HK-2 (cell line): ENCODE measurements around the gene FBXW10B.
"Not testable (repeated sequence)": the region's sequence is repeated elsewhere in the genome, so short reads cannot be mapped to it uniquely, and the experiment has no call there.

Source experiments
- DNase-seq: peaks from one replicate; pipeline ENCODE4 v3.0.0-alpha.2; 2018; ENCODE audit not compliant: unreplicated experiment

FBXW10B gene

DNA sequence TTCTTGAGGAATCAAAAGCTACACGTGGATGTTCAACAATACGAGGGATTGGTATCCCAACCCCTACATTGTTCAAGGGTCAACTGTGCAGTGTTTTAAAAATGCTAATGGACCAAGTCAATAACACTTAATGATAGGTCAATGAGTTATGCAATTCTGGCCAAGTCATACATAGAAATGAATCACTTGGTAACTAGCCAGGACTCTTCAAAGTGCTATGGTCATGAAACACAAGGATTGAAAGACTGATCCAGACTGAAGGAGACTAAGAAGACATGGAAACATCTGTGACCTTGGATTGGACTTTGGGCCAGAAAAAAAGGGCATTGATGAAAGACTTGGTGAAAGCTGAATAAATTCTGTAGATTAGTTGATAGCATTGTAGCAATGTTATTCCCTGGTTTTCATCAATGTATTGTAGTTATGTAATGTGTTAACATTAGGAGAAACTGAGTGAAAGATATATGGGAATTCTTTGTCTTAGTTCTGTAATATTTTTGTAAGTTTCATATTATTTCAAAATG lies 11.5 kb upstream of the FBXW10B start:
- DNase-seq = not testable (repeated sequence)

DNA sequence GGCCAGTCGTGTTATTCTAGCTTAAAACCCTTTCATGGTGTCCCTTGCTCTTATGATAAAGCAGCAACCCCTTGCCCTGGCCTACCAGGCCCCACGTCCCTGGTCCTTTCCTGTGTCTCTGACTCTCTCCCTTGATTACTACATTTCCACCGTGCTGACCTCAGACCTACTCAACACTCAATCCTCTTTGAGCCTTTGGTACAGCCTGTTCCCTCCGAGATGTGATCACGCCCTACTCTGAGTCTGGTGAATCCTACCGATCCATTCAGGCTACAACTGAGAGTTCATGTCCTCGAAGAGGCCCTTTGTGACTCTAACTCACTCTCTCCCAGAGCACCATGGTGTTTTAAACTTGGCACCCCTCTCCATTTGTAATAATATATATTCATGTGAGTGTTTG lies 10.5 kb upstream of the FBXW10B start:
- not testable (repeated sequence) for DNase-seq

DNA sequence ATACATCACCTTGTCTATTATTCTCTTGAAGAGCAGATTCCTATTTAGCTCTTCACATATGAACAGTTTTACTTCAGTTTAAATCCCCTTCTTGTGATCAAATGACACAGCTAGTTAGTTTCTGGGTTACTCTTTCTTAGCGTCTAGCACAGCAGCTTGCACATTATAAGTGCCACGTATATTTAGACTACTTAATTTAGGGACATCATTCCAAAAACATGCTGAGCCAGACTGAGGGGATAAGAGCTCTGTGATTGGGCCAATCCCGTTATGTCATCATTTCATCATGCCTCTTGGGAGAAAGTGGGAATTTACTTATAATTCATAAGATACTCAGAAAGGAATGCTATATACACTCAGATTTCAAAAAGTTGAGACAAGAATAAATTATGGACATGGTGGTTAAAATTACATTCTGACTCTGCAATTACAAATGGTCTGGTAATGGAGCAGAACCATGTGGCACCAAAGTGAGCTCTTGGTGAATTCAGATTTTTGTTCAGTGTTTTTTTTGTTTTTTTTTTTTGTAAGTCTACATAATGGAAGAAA lies 4.2 kb upstream of the FBXW10B start:
- not testable (repeated sequence) for DNase-seq

DNA sequence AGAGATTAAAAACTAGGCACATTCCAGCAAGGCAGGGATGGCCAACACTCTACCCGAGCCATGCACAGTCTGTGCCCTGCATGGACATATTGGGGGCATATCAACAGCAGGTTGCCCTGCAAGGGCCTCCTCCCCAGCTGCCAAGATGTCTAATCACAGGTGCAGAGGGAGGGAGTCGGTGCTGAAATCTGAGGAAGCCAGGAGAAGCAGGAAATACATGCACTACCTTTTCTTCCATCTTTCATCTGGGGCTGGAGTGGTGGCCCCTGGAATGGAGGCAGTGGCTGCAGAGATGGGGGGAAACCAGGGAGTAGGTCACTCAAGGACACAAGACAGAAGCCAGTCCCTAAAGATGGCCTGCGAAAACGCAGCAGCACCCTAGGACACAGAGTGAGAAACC lies 3.8 kb upstream of the FBXW10B start:
- DNase-seq = not testable (repeated sequence)

DNA sequence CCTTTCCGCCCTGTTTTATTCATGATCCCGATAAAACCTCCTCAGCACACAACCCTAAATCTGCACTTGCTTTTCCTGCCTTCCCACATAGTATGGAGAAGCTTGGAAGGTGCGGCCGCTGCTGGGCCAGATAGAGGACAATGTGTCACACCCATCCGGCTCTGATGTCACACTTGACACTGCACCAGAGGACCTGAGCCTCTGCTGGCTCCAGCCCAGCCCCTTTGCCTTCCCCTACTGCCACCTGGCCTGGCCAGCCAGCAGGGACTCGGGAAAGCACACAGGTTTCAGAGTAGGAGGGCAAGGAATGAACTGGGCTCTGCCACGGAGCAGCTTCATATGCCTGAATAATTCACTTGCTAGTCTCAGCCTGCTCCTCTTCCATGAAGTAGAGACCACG lies 2.6 kb upstream of the FBXW10B start:
- DNase-seq = not testable (repeated sequence)

DNA sequence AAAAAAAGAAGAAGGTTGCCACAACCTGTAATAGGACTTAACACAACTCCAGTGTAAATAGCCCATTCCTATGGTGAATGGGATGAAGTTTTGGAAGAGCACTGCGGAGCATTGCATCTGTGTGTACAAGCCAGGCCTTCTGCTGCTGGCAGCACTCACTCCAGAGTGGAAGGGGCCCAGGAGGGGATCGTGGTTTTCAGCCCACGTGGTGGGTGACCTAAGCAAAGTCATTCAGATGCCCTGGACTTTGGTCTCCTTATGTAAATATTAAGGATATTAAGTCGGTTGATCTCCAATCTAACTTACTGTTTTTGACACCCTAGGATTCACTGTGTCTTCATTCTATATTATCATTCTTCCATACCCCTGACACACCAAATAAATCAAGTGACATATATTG lies 2.7 kb downstream of the FBXW10B start:
- not testable (repeated sequence) for DNase-seq

DNA sequence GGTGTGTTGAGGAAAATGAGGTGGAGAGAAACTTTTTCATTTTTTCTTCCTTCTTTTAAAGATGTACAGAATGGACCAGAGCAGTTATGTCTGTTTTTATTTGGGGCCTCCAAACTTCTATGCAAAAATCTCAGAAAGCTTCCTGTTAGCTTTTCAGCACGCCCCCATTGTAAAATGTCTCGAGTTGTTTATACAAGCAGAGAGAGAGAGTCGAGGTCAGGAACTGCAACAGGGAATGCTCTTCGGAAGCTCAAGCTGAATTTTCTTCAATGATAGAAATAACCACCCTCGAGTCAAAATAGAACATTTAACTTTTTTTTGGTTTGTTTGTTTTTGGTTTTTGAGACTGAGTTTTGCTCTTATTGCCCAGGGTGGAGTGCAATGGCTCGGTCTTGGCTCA lies 3.7 kb downstream of the FBXW10B start:
- DNase-seq = not testable (repeated sequence)

DNA sequence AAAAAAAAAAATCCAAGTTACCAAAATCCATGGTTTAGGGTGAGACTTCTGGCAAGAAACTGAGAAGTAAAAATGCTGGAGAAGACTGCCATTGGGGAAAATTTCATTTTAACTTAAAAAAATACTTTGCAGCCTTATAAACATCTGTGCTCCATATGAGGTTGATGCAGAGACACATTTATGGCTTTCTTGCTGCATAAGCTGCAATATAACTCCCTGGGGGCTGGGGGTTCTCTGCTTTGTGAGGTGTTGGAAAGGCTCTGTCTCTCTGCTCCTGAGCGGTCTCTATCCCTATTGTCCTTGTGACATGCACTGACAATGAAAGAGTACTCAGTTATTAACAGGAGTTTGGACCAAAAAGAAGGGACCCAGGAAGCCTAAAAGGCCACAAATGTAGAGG lies 6.4 kb downstream of the FBXW10B start:
- DNase-seq = not testable (repeated sequence)

DNA sequence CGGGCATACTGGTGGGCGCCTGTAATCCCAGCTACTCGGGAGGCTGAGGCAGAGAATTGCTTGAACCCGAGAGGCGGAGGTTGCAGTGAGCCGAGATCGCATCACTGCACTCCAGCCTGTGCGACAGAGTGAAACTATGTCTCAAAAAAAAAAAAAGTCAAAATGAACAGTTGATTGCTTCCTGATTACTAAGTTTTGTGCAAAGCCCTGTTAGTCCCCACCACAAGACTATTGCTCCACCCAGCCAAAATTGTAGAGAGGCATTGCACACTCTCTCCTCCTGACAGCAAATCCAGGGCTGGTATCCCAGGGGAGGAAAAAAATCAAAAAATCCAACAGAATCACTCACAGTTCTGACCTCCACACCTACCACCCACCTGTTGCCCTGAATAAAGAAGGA lies 26.5 kb downstream of the FBXW10B start:
- not testable (repeated sequence) for DNase-seq

DNA sequence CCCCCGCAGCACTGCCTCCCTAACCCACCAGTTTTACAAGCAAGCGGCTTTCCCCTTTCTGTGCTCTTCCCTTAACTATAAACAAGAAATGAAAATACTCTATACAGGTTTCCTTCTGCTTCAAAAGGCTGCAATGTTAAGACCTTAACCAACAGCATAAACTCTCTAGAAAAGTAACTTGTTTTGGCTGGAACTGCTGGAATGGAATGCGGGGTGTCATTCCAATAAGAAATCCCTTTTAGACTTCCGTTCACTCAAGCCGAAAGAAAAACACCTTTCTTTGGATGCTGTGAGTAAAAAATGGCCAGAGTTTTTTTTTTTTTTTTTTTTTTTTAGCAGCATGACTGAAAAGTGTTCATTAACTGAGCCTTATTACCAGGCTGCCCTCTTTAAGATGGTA lies 27.5 kb downstream of the FBXW10B start:
- not testable (repeated sequence) for DNase-seq

DNA sequence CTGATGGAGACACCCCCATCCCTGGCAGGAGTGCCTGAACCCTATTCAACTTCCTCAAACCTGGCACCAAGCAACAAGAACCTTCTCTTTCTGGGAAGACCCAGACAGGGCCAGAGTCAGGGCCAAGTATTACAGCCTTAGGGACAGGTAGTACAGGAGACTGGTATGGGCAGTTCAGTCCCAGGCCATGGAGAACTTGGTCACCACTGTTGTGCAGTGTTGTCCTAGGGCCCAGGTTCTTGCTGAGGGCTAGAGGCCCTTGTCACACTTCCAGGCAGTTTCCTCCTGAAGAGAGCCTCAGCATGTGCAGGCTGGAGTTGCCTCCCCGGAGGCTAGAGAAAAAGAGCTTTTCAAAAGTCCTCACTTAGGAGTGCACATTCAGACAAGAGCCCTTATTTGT lies 28.7 kb downstream of the FBXW10B start:
- DNase-seq = not testable (repeated sequence)

DNA sequence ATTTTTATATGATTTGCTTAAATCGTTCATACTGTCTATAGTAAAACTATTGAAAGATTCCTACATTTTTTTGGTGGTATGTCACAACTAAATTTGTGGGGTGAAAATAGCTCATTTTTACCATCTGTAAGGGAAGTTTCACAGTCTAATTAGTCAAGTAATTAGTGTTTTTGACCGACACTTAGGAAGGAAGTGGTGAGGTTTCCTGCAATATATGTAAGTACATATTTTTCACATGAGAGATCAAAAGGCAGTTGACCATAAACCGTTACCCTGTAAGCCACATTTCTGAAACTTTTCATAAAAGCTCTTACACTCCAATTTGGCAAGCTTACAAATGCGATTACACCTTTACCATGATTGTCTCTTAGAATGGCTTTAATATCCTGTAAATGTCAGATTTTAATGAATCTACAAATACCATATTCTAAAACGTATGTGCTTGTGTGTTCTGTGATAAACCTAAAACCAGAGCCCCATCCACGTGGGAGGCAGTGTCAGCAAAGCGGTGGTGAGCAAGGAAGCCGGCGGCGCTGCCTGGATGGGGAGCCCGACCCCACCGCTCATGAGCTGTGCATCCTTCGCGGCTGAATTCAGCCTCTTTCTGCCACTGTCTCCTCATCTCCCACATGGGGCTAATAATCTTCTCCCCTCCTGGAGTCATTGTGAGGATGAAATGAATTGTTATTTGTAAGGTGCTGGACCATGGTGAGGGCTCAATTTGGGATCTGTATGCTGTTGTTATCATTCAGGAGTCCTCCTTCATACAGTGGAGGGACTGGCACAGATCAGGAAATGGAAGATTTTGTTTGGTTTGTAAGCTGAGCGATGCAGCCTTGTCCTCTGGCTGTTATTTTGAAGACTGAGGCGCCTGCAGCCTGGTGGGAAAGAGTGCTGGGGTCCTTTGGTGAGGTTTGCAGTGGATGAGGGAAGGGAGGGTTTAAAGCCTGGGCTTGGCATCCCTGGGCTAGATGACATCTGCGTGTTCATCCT lies 29.7 kb downstream of the FBXW10B start:
- DNase-seq = not testable (repeated sequence)

DNA sequence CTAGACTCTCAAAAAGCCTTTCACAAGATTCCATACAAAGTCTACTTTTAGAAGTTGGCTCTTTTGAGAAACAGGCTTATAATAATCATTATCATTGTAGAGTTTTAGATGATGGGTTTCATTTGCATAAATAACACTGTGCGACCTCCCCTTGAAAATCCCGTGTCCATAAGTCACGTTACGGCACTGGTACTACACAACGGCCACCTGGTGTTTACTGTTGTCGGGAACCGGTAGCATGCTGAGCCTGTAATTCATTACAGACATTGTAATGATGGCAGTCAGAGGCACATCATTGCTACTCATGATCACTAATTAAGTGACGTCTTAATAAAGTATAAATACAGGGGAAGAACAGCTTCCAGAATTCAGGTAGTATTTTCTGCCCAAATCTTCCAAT lies 31.5 kb downstream of the FBXW10B start:
- not testable (repeated sequence) for DNase-seq

DNA sequence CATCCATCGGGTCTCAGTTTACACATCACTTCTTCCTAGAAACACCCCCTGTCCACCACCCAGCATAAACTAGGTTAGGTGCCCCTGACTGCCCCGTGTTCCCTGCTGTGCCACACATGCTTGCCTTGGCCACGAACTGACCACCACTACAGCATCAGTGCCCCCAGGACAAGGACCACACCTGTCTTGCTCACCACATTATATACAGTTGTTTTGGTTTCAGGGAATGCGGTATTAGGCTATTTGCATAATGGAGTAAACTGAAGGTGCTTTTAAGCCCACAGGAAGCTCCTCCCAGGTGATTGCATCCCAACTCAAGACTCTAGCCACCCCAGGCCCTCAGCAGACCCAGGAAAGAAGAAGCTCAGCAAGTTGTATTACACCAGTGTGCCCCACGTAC lies 36.2 kb downstream of the FBXW10B start:
- DNase-seq = not testable (repeated sequence)

DNA sequence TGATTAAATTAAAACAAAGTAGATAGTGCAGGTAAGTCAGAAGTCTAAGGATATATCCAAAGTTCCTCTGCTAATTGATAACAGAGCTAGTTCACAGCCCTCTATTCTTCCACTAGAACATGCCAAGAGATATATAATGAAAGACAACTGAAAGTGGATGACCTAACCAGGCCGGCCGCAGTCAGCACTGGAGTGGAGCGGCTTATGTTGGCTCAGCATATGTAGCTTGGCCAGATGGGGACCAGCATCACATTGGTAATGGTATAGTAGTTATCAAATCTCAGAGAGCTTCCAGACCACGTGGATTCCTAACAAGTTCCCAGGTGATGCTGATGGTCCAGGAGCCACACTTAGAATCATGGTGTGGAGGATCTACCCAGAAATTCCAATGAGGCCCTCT lies 38.0 kb downstream of the FBXW10B start:
- not testable (repeated sequence) for DNase-seq

DNA sequence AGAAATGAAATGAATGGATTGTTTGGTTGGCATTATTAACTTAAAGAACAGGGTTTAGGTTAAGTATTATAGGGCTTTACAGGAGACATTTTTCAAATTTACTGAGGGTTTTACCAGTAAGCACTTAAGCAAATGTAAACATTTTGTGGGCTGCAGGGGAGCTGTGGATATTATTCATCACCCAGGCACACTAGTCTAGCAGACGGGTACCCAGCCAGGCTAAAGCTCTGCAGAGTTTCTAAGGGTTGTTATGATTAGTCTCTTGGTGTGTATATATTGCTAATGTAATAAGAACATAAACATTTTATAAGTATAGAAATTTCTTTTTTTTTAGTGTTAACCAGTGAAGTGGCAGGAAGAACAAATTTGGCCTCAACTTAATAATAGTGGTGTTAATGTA lies 42.7 kb downstream of the FBXW10B start:
- DNase-seq = not testable (repeated sequence)

DNA sequence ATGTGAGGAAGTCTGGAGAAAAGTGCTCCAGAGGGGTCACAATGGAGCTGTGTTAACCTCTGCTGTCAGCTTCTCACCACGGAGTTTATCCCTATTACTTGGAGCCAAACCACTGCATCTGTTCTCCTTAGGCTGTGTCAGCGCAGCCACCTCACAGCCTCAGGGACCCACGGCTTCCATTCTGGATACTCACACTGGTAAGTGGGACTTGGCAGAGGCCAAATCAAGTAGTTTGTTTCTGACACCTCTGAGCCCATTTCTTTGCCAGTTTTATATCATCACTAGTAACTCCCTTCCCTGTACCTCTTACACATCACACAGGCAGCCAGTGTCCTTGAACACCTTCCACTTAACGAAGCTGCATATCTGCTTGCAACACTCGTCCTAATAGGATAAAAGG lies 44.8 kb downstream of the FBXW10B start:
- DNase-seq = not testable (repeated sequence)

DNA sequence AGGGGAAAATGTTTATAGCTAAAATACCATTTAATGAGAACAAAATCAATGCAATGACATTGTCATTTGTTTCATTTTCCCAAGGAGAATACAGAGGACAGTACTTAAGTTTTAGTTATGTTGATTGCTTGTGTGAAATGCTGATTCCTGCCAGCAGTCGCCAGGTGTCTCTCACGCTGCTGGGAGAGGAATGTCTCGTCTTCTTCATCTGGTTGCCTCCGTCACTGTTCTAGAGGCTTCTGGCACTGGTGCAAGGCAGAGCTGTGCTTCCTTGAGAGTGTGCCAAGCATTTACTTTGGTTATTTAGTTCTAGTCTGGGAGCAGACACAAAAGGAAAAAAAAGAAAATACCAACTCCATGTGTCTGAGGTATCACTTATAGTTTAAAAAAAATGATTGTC lies 45.6 kb downstream of the FBXW10B start:
- DNase-seq = not testable (repeated sequence)
